HPDE6-E6E7 (cell line): Measurements from ENCODE around the gene CALD1.

Experiments used
- DNase-seq: peaks from one replicate; pipeline ENCODE4 v3.0.0; 2011; ENCODE audit warnings: missing footprints; ENCODE audit errors: extremely low spot score

CALD1 gene

GRCh38 chr7:134857958-134858357 is 78.5 kb downstream of the CALD1 start:
- DNase-seq = no peak

GRCh38 chr7:134859783-134860182 is 80.3 kb downstream of the CALD1 start:
- DNase-seq = no peak

GRCh38 chr7:134865001-134865845 is 85.8 kb downstream of the CALD1 start:
- no peak for DNase-seq

GRCh38 chr7:134866617-134867016 is 87.2 kb downstream of the CALD1 start:
- no peak for DNase-seq

GRCh38 chr7:134870156-134870555 is 90.7 kb downstream of the CALD1 start:
- DNase-seq = no peak

GRCh38 chr7:134870781-134871180 is 91.3 kb downstream of the CALD1 start:
- DNase-seq = no peak

GRCh38 chr7:134873253-134873652 is 93.8 kb downstream of the CALD1 start:
- no peak for DNase-seq

GRCh38 chr7:134874407-134874806 is 95.0 kb downstream of the CALD1 start:
- no peak for DNase-seq

GRCh38 chr7:134875867-134876266 is 96.4 kb downstream of the CALD1 start:
- DNase-seq = no peak

- no peak for DNase-seq
These were observed 99.4 kb downstream of the CALD1 start for GRCh38 chr7:134878746-134879357.

- no peak for DNase-seq
These were observed 100.5 kb downstream of the CALD1 start for GRCh38 chr7:134879815-134880475.

GRCh38 chr7:134882481-134882880 is 103.0 kb downstream of the CALD1 start:
- no peak for DNase-seq

- DNase-seq = peak; percentile 36
These were observed 106.5 kb downstream of the CALD1 start for GRCh38 chr7:134885967-134886352.

GRCh38 chr7:134886353-134887057 is 107.1 kb downstream of the CALD1 start:
- DNase-seq = no peak

GRCh38 chr7:134887523-134887922 is 108.1 kb downstream of the CALD1 start:
- no peak for DNase-seq

GRCh38 chr7:134888141-134888740 is 108.8 kb downstream of the CALD1 start:
- DNase-seq = no peak

- DNase-seq = peak; percentile 26
These were observed 111.1 kb downstream of the CALD1 start for GRCh38 chr7:134890246-134891240.

- DNase-seq = peak; percentile 88
These were observed 111.8 kb downstream of the CALD1 start for GRCh38 chr7:134891262-134891695.

- no peak for DNase-seq
These were observed 112.6 kb downstream of the CALD1 start for GRCh38 chr7:134891696-134892678.
